CD4-positive, alpha-beta T cell treated with Interleukin-6 at 100 ng/mL for 8 hours (primary cell): ENCODE data around the gene NEK7.
"Not testable (repeated sequence)": the region's sequence is repeated elsewhere in the genome, so short reads cannot be mapped to it uniquely, and the experiment has no call there.

ENCODE experiments used
- DNase-seq: peaks from one replicate; pipeline ENCODE4 v3.0.0-alpha.2; 2020; ENCODE audit warnings: mixed read lengths, low spot score

NEK7 gene

DNA sequence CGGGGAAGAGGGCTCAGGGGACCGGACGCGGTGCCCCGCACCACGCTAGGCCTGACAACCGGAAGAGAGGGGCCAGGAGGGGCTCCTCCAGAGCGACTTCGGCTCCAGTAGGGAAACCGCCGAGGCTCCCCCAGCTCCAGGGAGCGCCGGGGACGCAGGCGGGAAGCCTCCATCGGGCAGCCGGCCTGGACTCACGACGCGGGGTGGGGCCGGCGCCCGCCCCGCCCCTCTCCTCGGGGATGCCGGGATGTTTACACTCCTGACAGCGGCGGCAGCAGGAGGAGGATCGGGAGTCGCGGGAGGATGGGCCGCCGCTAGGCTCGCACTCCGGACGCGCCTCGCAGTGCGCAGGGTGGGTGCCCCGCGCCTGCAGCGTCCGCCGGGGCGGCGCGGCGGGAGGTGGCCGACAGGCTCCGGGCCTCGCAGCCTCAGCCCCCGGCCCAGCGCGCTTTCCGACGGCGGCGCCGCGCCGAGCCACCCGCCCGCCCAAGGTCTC is at the start of gene NEK7:
TSS of gene NEK7 (plus strand) at position 254 of the 496 bp plus-strand sequence. CDS start 75,583 bp downstream, outside the sequence.
- DNase-seq = peak; percentile 44

- DNase-seq = no peak
Observed at GRCh38 chr1:198107091-198107501, 49.7 kb upstream of the NEK7 start.

- DNase-seq = no peak
Observed at GRCh38 chr1:198108636-198109370, 48.0 kb upstream of the NEK7 start.

DNA sequence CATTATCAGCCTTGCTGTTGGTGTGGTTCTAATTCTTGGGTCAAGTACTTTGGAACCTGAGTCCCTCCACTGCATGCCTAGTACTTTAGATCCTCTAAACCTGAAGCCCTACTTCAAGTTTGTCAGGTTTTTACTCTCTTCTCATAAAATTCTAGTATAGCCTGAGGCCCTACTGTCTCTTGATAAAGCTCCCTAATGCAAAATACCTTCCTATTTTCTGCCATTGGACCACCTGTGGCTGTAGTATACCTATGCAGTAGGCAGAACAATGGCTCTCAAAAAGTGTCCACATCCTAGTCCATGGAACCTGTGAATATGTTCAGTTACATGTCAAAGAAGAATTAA is 47.5 kb upstream of the NEK7 start:
- DNase-seq = no peak

GRCh38 chr1:198113342-198113750 is 43.5 kb upstream of the NEK7 start:
- no peak for DNase-seq

DNA sequence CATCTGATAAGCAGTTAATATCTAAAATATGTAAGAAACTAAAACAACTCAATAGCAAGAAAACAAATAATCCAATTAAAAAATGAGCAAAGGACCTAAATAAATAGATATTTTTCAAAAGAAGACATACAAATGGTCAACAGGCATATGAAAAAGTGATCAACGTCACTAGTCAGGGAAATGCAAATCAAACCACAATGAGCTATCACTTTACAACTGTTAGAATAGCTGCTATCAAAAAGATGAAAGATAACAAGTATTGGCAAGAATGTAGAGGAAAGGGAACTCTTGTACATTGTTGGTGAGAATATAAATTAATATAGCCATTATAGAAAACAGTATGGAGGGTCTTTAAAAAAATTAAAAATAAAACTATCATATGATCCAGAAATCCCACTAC is 40.7 kb upstream of the NEK7 start:
- no peak for DNase-seq

DNA sequence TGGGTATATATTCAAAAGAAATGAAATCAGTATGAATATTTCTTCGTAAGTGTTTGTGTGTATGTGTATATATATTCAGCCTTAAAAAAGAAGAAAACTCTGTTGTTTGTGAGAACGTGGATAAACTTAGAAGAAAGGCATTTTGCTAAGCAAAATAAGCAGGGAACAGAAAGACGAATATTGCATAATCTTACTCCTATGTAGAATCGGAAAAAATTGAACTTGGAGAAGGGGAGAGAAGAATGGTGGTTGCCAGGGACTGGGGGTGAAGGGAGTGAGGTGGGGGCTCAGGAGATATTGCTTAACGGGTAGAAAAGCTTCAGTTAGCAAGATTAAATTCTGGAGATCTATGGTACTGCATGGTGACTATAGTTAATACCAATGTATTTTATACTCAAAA is 40.3 kb upstream of the NEK7 start:
- no peak for DNase-seq

DNA sequence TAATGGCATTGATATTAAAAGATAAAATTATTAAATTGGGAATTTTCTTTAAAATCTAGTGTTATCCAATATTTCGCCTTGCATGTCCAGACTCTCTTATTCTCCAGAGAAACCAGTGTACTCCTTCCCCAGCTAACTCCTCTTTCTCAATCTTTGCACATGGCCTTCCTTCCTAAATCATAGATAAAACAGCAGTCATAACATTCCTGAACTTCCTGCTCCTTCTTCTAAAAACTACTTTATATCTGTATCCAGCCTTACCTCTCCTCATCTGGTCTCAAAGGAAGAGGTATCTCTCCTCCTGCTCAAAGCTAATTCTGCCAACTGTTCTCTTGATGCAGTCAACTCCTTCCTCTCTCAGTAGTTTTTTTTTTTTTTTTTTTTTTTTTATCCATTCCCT is 39.5 kb upstream of the NEK7 start:
- DNase-seq = no peak

DNA sequence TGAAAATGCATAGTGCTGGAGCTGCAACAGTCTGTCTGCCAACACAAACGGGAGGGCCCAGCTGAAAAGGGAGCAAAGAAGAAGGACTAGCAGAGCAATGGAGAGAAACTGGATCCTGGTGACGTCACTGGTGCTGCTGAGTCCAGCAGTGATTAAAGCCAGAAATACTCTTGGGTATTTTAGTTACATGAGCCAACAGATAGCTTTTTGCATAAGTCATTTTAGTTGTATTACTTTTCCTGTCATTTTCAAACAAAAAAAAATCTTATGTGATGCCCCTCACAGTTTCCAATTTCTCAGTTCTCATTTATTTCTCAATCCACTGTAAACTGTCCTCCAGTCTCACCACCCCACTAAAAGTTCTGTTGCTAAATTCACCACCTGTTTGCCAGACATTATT is 38.7 kb upstream of the NEK7 start:
- DNase-seq = no peak

DNA sequence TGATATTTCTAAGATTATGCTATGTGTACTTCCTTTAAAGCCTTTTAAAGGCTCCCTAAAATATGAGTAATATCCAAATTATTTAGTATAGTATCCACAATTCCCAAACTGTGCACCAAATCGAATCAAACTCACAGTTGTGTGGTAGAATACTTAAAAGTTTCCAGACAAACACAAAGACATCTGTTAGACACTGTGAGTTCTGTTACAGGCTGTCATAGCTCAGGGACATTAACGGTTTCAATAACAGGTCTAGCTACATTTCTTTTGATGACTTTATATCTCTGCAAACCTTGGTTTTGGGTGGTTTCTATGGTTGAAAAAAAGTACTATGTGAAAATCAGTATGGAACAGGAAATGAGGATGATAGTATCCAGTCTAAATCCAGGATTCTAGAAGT is 36.9 kb upstream of the NEK7 start:
- no peak for DNase-seq

DNA sequence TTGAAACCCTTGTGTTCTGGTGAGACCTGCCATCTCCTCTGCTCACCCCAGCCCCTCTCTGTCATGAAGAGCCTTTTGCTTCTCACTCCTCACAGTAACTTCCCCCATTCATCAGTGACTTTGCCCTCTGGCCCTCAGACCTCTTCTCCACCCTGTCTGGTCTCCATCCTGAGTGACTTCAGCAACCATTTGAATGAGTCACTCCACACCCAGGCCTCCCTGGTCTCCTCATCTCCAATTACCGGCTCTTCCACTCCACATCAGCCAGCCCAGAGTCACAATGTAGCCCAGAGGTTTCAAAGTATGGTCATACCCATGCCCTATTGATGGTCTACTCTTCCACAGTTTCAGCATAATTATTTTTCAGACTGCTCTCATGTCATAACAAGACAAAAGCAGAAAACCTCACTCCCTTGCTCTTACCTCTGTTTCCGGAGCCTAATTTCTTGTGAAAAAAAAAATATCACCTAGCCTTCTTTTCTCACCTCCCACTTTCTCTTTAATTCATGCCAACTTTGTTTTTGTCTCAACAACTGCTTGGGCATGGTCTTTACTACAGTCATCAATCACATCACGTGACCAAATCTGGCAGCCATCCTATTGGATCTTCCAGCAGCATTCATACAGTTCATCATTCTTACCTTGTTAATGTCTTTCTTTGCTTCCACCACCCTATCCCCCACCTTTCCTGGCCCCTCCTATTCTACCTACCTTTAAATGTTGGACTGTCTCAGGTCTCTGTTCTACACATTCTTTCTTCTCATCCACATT is 35.6 kb upstream of the NEK7 start:
- no peak for DNase-seq

DNA sequence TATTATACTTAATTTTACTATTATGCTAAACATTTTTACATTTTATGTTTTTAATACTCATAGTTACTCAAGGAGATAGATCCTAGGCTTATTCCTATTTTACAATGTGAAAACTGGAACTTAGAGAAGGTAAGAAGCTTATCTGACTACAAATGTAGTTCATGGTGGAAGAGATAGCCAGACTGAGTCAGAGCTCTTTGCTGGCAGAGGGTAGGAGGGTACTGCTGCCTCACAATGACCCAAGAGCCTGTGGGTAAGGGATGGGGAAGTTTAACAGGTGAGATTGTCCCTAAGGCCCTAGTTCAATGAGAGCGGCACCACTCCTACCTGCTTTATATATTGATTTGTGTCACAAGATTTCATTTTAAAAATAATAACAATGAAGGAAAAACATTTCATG is 34.1 kb upstream of the NEK7 start:
- DNase-seq = no peak

- DNase-seq = no peak
Observed at GRCh38 chr1:198123133-198123532, 33.7 kb upstream of the NEK7 start.

DNA sequence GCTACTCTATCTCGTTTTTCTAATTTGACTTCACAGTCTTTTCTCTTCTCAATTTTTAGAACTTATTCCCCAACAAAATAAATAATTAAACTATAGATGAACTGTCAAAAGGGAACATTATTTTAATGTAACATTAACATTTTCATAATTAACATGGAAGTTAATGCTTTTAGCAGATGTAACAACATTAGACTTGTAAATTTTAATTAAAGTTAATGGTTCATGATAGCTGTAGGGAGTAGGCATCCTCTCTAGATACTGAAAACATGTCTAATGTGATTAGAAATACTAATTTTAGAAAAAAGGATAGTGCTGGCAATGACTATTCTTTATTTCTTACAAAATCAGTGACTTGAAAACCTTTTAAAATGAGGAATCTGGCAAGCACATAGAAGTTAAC is 32.1 kb upstream of the NEK7 start:
- DNase-seq = no peak

DNA sequence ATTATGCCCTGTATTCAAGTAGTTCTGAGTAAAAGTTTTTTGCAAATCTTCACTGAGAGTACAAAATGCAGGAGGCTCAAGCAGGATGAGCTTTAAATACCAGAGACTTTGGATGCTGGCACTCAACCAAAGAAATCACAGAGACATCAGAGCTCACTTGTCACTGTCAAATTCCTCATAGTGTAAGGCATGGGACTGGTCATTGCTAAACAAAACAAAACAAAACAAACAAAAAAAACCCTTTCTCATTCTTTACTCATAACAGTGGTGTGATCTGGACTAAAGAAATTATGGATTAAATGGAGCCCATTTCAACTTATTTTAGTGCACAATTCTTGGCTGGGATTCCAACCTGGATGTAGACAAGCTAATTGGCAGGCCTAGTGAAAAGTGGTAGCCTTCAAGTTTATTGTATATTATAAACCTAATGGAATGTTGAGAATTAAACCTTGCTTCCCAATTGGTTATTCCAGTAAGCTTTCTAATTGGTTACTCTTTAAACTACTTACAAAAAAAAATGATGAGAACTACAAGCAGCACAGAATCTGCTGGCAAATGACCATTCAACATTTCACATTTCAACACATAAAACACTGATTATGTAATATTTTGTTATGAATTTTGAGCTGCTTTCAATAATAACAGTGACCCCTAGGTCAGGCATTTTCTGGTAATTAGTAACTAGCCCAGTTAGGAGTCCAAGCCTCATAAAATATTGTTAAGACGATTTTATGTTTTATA is 30.6 kb upstream of the NEK7 start:
- no peak for DNase-seq

DNA sequence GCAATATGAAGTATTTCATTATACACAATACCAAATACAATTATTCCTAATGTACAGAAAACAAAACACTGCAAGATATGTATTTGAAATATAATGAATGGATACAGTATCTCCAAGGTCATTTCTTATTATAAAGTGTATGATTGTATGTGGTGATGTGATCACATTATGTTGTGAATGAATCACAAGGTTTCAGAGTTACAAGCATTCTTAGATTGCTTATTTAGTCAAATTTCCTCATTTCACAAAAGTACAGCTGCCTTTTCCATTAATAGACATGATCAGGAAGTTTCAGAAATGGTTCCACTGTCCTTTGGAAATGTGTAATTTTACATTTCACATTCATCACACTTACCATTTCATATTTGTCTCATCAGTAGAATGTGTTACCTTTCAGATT is 28.3 kb upstream of the NEK7 start:
- no peak for DNase-seq

GRCh38 chr1:198130053-198130452 is 26.7 kb upstream of the NEK7 start:
- DNase-seq = not testable (repeated sequence)

- DNase-seq = no peak
Observed at GRCh38 chr1:198132060-198132781, 24.6 kb upstream of the NEK7 start.

DNA sequence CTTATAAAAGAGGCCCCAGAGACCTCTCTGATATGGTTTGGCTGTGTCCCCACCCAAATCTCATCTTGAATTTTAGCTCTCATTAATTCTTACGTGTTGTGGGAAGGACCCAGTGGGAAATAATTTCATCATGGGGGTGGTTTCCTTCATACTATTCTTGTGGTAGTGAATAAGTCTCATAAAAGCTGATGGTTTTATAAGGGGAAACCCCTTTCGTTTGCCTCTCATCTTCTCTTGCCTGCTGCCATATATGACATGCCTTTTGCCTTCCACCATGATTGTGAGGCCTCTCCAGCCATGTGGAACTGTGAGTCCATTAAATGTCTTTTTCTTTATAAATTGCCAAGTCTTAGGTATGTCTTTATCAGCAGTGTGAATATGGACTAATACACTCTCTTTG is 22.5 kb upstream of the NEK7 start:
- no peak for DNase-seq

GRCh38 chr1:198135366-198135765 is 21.4 kb upstream of the NEK7 start:
- no peak for DNase-seq

DNA sequence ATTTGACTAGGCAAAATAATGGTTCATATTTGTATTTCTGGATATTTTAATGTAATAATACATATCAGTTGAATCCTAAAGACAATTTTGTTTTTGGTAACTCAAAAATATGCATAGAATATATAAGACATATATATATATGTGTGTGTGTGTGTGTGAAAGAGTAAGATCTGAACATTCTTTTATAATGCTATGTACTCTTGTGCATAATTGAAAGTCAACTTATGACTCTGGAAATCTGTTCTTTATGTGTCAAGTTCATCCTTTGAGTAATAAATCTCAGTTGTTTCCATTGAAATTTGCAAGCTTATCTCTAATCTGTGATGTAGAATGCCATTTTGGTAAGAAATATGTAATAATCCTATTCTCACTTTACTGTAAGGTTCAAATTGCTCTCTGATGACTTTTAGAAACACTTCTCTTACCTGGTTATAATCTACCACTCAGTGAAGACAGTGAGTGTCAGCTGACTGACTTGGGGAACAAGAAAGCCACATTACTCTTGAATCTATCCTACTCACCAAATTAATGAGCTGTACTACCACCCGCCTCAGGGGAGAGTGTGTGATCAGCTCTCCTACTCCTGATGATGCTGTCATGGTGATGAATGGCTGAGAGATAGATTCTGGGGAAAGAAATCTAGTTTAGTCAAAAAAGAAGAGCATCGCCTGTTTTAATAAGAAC is 15.0 kb upstream of the NEK7 start:
- no peak for DNase-seq

GRCh38 chr1:198143797-198144196 is 13.0 kb upstream of the NEK7 start:
- no peak for DNase-seq
